Spleen (tissue), 7 donors: ENCODE results near the gene FBXL17.

Experiments
- POLR2AphosphoS5 ChIP-seq, 3 donors: sonication (generic); formaldehyde crosslinking; IDR thresholded peaks; one replicate each; pipeline ENCODE4 v1.5.1; 2017; ENCODE audit warnings: antibody characterized with exemption in 3 of 3
- TF ChIP-seq, protein P1 (sequence below), 11 experiments: fragments of 200-600 bp in 7 of 11; fragments of 450-650 bp in 4 of 11; sonication (generic) in 4 of 11; IDR thresholded peaks in 8 of 11; conservative IDR thresholded peaks in 3 of 11; 1 replicate in 7 of 11; 2 replicates in 4 of 11; pipeline versions ENCODE4 v1.4.0 to v1.8.0; 2016 to 2021; ENCODE audit warnings: antibody characterized with exemption in 11 of 11, inconsistent platforms in 4 of 11, mild to moderate bottlenecking in 1 of 11
- donor health status: DM: no; HTN: no; CAD: no; lungs with moderate emphysema.
- donor health status: DM: no; HTN: no; CAD: no.
- donor health status: DM: no; HTN: no; CAD: no.

DNA sequence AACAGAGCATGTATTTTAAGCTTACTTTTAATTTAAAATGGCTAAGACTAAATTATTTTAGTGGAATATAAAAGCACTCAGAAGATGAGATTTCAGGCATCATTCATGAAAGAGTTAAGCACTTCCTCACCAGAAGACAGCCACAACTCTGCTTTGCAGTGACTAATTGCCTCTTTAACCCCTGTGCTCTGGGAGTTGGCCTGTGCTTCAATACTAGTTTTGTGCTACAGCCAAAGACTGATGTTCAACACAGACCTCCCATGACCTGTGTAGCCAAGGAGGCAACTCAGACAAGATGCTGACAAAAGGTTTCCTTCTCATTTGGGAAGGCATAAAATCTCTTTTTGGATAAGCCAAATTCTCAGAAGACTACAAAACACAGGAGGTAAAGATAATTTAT lies 353.5 kb downstream of the FBXL17 start:
- TF ChIP-seq, protein P1, sequence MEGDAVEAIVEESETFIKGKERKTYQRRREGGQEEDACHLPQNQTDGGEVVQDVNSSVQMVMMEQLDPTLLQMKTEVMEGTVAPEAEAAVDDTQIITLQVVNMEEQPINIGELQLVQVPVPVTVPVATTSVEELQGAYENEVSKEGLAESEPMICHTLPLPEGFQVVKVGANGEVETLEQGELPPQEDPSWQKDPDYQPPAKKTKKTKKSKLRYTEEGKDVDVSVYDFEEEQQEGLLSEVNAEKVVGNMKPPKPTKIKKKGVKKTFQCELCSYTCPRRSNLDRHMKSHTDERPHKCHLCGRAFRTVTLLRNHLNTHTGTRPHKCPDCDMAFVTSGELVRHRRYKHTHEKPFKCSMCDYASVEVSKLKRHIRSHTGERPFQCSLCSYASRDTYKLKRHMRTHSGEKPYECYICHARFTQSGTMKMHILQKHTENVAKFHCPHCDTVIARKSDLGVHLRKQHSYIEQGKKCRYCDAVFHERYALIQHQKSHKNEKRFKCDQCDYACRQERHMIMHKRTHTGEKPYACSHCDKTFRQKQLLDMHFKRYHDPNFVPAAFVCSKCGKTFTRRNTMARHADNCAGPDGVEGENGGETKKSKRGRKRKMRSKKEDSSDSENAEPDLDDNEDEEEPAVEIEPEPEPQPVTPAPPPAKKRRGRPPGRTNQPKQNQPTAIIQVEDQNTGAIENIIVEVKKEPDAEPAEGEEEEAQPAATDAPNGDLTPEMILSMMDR (IDR thresholded peaks at IDR 0.05 in 8 of 11, conservative IDR thresholded peaks at IDR 0.05 in 3 of 11), result no peak
- no peak for TF ChIP-seq POLR2AphosphoS5 (IDR thresholded peaks at IDR 0.05)
